Measurements from ENCODE around the gene MORF4L2.

- TF ChIP-seq YY1 (IDR thresholded peaks at IDR 0.05; ENCODE audit: insufficient read depth, insufficient read length) (no peak), ZNF274 (IDR thresholded peaks at IDR 0.05; ENCODE audit: low read depth, low read length) (no peak)
Measured at GRCh38 chrX:103640401-103641155, 45.9 kb downstream of the MORF4L2 start.
